ENCODE results near the gene CALHM4.

Gene CALHM4

DNA sequence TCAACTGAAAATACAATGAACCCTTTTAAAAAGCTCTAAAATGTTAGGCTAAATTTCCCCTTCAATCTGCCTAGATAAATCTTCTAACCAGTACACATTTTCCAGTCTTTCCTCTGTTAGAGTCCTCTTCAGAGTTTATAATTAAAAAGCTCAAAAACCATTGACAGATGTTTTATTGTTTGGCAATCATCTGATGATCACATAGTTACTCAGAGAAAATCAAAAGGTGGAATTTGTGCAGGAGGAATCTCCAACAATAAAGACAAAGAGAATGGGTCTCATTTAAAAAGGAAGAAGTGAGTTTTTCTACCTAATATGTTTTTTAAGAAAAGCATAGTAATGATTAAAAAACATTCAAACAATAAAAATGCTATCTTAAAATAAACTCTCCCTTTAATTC lies 11.1 kb upstream of the CALHM4 start:
- no peak for DNase-seq (ENCODE audit: low read depth in 2 of 2)

DNA sequence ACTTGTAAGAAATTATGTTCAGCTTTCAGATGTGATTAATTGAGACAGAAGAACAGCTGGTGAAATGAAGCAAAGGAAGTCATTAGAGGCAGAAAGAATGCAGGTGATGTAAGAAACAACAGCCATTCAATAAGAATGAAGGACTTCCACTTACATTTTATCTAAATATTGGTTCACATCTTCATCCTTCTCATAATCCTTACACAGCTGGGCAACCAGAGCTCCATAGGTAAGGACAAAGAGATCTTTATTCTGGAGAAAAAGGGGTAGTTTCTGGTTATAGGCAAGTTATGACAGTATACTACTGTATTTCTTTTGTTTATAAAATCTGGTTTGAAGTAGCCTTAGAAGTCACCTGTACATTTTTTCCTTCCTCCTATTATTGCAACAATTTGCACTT lies 10.4 kb upstream of the CALHM4 start:
- DNase-seq (ENCODE audit: low read depth in 2 of 2), result no peak

DNA sequence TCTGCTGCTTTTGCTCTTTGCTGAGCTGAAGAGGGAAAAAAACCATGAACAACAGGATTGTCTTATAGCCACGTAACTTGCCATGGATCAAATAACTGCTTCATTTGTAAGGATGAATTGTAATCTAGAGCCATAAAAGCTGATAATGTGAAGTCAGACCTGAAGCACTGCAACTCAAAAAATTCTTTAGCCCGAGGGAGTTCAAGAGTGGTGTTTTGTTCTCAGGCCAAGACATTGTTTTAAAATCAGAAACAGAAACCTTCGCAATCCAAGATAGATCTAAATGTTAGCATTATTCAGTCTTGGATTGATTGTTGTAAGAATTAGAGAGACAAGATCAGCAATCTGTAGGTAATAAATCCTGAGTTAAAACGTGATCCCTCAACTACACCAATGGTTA lies 7.9 kb upstream of the CALHM4 start, which contains the start of gene TRAPPC3L:
Gene TRAPPC3L (minus strand): TSS at position 34 of the 400 bp plus-strand sequence. CDS start 170 bp downstream, outside the sequence.
- no peak for DNase-seq (ENCODE audit: low read depth in 2 of 2)

DNA sequence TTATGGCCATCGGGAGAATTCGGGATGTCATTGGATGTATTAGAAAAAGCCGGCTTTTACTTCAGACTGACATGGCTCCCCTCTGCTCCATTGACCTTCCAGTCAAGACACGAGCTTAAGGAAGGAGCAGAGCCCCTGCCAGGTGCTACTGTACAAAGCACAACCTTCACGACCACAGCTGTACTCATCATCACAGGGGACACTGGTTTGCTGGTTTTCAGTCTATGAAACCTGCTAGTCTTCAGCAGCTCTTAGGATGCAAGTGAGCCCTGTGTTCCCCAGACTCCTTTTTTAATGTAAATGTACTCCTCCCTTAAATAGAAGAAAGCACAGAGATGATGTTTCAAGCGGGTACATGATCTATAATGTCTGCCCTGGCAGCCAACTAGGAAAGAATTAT lies 6.2 kb upstream of the CALHM4 start:
- DNase-seq (ENCODE audit: low read depth in 2 of 2), result no peak

DNA sequence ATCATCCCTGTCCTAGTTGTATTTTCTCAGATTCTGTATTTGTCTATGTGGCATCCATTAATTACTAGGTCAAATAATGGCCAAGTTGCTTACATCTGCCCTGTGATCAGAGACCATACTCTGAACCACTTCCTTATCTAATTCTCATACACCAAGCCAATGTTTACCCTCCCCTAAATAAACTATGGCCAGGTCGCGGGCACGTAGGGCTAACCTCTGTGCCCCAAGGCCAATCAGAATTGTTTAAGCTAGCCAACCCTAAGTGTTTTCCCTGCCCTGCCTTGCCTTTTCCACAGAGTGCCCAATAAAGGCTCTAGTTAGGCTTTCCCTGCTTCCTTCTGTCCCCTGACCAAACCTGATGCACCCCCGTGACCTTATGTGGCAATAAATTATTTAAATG lies 2.8 kb upstream of the CALHM4 start:
- no peak for DNase-seq (ENCODE audit: low read depth in 2 of 2)

DNA sequence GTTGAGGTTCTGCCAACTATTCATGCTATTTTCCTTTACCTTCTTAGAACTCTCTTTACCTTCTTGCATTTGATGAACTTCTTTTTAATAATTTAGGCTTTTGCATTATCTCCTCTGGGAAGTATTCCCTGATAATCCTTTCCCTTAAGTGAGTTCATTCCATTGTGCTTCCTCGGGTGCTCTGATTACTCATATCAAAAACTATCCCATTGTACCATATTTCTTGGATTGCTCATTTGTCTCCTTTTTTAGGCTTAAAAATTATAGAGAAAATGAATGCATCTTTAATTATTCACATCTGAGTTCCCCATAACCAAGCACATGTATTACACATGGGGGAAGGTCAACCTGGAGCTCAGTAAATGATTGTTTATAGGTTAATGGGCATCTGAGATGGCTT lies 2.5 kb downstream of the CALHM4 start:
- no peak for DNase-seq (ENCODE audit: low read depth in 2 of 2)

DNA sequence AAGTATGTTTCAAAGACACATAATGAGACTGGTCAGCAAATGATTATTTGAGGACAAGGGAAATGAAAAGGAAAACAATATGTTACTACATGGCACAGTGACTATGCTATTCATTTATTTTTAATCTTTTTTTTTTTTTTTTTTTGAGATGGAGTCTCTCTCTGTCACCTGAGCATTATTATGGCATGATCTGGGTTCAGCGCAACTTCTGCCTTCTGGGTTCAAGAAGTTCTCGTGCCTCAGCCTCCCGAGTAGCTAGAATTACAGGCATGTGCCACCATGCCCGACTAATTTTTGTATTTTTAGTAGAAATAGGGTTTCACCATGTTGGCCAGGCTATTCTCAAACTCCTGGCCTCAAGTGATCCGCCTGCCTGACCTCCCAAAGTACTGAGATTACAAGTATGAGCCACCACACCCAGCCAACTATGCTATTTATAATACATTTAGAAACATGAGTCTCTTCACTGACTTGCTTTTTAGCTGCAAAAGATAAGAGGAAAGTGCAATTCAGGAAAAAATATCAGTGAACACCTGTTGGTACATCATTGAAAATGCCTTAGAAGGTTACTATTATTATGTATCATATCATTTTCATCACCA lies 3.4 kb downstream of the CALHM4 start:
- no peak for DNase-seq (ENCODE audit: low read depth in 2 of 2)

DNA sequence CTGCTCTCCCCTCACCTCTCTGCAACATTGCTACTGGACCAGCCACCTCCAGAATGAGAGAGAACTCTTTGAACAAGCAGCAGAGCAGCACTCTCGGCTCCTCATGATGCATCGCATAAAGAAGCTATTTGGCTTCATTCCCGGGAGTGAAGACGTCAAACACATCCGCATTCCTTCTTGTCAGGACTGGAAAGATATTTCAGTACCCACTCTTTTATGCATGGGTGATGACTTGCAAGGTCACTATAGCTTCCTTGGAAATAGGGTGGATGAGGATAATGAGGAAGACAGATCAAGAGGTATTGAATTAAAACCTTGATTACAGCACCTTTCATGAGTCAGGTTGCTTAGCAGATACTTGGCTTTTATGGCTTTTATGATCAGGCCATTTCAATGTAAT lies 4.3 kb downstream of the CALHM4 start:
- DNase-seq (ENCODE audit: low read depth in 2 of 2), result no peak

DNA sequence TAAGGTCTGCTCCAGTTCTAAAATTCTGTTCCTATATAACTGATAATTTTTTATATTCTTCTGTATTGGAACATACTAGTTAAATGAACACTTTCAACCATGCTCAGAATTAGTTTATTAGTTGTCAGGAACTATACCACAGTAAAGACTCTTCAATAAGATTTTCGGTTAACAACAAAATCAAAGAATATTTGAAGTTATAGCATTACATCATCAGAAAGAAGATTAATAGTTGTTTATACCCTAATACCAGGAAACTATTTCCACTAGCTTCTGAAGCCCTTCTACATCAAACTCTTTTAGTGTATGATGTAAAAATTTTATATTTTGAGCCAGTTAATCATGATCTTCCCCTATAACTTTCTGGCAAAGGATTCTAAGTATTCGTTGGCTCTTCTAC lies 6.6 kb downstream of the CALHM4 start:
- DNase-seq (ENCODE audit: low read depth in 2 of 2), result no peak

DNA sequence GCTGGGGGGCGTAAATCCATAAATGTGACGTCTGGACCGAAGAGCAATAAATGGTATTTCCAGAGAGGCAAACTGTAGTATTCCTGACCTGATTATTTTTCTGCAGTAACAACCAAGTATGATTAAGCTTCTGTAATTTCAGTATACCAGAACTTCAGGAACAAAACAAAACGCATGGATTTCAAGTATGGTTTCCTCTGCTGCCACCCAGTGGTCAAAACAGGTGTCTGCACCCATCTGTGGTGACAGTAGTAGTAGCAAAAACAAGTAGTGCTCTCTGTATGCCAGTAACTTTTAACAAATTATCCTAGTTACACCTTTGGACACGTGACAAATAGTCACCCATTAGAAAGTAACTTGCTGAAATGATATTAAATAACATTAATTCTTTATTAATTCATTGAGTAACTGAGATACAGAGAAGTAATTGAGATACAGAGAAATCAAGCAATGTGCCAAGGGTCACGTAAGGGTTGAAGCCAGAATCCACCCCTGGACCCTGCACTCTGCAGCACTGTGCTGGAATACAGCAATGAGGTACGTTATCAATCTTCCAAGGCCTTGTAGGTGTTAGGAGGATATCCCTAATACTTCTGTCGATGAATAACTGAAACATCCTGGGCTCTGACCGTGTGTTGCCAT lies 7.9 kb downstream of the CALHM4 start:
- DNase-seq (ENCODE audit: low read depth in 2 of 2), result peak; percentile 37 to 47

DNA sequence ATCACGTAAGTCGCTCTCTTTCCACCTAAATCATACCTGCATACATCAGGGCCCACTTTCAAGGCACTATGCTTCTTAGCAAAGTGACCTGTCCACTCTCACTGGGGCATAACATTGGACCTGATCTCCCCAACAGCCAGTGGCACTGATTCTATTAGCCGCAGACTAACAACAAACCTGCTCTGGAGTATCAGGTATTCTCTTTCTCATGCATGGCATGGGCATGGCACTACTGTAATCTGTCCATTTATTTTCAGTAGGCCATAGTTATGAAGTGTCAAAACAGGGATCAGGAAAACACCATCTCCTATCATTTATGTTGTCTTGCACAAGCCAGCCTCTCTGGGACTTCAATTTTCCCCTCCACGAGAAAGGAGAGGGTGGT lies 8.5 kb downstream of the CALHM4 start:
- no peak for DNase-seq (ENCODE audit: low read depth in 2 of 2)

DNA sequence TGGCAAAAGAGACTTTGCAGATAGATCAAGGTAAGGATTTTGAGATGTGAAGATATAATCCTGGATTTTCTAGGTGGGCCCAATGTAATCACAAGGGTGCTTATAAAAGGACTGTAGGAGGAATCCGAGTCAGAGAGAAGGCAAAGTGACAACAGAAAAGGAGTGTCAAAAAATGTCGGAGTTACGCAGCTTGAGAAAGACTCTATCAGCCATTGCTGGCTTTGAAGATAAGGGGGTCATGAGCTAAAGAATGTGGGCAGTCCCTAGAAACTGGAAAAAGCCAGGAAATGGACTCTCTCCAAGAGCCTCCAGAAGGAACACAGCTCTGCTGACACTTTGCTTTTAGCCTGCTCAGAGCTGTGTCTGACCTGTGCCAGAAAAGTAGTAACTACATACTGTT lies 9.1 kb downstream of the CALHM4 start:
- DNase-seq (ENCODE audit: low read depth in 2 of 2), result no peak

DNA sequence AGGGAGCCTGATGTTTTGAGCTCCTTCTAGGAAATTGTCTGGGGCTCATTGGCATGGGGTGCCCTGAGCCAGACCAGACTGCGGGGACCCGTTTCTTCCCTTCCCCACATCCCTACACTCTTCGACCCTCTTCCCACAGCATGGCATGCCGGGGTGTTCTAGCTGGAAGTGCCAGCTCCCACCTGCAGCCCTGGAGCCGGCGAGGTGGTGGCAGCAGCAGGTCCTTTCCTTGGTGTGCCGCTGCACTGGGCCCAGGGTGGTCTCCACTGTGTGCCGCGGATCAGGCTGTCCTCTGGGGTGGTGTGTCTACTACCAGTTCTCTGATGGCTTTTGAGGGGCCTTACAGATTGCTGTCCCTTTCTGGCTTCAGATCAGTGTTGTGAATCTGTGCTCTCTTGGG lies 10.3 kb downstream of the CALHM4 start:
- DNase-seq (ENCODE audit: low read depth in 2 of 2), result no peak

DNA sequence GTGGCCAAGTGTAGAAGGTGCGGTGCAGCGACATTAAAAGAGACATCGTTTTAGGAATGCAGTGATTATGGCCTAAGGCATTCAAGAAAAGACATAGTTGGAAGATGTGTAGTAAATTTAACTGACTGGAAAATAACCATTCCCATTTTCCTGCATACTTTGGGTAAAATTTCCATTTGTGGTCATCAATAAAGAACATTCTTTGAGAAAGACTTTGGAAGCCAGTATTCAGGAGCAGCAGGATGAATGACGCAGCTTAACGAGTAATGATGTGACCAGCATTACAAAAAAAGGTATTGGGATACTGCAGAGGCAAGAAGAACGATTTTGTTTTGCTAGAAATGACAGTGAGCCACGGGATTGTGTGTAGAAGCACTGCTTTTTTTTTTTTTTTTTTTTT lies 10.8 kb downstream of the CALHM4 start:
- no peak for DNase-seq (ENCODE audit: low read depth in 2 of 2)

DNA sequence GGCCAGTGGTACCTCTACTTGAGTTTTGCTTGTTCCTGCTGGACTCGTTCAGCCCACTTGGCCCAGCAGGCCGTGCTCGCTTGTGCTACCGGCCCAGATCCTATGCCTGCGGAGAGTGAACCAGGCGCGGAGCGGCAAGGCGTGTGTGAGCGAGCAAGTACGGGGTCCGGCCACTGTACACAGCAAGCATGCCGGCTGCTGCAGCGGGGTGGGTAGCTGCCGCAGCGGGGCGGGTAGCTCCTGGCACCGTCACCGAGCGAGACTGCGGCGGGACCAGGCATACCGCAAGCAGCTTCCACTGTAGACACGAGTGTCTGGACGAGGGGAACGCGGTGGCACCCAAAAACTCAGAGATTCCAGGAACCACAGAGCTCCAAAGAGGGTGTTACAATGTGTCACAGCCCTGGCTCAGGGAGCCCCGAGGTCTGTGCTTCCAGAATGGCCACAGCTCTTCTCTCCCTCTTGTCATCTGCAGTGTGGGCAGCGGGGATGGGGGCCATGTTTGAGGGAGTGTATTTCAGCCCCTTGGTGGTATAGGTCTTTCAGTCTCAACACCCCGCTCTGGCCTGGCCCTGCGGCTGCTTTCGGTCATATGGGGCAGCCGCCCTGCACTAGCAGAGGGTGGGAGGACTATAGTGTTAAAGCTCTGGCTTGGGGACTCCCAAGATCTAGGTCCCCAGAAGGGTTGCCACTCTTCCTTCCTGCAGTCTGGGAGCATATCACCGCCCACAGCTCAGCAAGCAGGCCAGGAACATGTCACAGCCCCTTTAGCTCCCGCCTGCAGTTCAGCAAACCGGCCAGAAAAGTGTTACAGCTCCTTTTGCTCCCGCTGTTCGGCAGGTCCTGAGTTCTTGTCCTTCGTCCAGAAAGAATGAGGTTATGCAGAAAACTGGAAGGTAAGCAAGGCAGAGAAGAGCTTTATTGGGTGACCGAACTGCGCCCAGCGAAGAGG lies 11.6 kb downstream of the CALHM4 start:
- DNase-seq (ENCODE audit: low read depth in 2 of 2), result peak in 1 of 2 donors; percentile 4

DNA sequence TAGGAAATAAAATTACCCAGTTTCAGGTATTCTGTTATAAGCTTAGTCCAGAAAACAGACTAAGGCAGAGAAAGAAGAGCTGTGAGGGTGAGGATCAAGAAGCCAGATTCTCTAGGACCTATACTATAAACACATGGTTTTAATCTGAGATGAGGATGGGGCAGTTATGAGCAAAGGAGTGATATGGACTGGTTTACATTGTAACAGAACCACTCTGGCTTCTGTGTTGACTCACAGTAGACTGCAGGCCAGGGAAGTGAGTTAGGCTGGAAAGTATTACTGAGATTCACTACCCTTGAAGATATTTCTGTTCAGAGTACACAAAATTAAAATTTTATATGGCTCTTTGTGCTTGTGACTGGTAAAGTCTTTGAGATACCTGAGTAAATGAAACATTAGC lies 14.6 kb downstream of the CALHM4 start:
- DNase-seq (ENCODE audit: low read depth in 2 of 2), result no peak

DNA sequence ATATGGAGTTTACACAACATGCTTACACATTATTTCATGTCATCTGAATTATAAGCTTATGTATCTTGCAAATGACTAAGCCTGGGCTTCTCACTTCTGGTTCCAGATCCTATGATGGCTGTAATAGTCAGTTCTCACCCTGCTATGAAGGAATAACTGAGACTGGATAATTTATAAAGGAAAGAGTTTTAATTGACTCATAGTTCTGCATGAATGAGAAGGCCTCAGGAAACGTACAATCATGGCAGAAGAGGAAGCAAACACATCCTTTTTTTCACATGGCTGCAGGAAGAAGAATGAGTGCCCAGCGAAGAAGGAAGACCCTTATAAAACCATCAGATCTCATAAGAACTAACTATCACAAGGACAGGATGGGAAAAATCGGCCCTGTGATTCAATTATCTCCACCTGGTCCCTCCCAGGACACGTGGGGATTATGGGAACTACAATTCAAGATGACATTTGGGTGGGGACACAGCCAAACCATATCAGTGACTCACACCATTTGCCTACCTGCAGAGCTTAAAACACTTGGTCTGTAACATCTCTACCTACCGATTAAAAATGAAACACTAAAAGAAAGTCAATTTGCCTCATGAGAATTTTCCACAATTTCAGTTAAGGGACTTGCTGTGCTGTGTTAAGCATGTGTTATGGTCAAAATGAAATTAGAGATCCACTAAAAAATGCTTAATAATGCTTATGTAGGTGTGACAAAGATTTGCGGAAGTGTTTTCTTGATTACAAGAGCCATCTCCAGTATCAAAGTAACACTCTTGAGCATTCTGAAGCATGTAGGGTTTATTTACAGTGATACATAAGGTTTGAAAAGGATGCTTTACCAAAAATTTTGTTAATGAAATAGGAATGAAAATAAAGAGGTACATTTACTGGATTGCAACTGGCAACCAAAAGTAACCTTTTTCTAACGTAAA lies 15.5 kb downstream of the CALHM4 start:
- DNase-seq (ENCODE audit: low read depth in 2 of 2), result no peak

DNA sequence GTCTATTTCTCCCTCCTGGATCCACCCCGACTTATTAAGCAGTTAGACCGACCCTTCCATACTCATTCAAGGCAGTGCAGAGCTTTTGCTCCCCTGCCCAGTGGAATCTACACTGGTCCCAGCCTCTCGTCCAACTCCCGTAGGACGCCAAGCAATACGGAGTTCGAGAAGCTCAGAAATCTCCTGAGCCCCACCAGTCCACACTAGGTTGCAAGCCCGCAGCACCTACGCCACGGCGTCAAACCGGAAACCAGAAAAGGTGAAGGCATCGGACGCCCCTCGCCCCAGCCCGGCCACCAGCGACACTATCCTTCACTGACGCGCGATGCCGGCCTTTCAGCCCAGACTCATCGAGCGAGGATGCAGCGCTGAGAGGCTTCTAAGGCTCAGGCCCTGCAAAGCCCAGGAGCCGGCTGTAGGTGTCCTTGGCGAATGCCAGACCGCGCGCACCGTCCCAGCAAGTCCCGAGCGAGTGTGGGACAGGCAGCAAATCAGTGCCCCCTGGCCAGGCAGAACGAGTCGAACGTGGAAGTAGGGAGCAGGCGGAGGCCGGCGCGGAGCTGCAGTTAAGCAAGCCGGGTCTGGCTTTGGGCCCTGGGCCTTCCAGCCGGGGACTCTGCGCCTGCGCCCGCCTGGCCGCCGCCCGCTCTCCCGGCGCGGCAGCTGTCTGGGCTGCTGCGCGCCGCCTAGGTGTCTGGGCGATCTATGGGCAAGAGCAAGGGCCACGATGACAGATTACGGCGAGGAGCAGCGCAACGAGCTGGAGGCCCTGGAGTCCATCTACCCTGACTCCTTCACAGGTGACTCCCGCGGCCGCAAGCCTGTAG lies 17.5 kb downstream of the CALHM4 start, which contains the start of gene RWDD1:
Gene RWDD1 (plus strand): TSS at position 649 of the 827 bp plus-strand sequence. CDS start 79 bp downstream, at position 728.
- DNase-seq (ENCODE audit: low read depth in 2 of 2), result peak; percentile 92 to 93

DNA sequence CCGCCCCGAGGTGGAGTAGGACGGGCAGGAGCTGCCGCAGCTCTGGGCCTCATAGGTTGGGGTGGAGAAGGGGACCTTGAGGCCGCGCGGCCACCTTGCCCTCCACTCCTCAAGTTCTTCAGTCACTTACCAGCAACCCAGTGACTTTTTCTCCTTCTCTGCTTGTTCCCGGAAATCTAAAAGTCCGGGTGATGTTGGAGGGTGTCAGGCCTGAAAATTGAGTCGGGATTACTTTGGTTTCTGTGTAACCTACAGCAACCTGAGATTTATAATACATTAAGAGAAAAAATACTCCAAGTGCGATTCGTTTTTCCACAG lies 18.1 kb downstream of the CALHM4 start:
- DNase-seq (ENCODE audit: low read depth in 2 of 2), result no peak

DNA sequence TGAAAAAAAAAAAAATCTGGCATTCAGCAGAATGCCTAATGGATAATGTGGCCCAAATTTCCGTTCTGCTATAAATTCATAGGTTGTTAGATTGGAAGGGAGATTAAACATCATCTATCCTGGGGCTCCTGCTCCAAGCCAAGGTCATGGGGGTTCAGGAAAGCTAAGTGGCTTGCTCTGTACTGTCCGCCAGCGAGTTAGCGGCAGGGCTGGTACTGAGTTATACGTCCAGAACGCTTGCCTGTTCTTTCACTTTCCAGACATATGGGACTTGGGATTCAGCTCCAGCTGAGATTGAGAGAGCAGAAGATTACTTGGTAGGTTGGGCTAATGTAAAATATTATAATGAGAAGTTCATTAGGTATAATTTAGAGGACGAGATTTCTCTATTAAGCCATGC lies 18.6 kb downstream of the CALHM4 start:
- no peak for DNase-seq (ENCODE audit: low read depth in 2 of 2)

DNA sequence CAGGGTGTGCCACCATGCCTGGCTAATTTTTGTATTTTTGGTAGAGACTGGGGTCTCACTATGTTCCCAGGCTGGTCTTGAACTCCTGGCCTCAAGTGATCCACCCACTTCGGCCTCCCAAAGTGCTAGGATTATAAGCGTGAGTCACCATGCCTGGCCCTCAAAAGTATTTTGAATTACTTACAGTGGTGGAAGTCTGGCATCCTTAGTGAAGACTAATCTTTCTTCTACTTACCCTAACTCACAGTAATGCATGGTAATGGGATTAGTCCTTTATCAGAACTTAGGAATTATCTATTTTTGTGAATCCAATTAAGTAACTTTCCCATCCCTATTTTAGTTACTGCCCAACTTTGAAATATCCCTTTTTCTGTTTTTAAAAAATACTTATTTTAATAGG lies 21.7 kb downstream of the CALHM4 start:
- no peak for DNase-seq (ENCODE audit: low read depth in 2 of 2)
